Neutrophil (primary cell): ENCODE measurements around the gene FRG2C.
A peak's percentile ranks its signal among the peaks of the same experiment; 100 is the strongest.
"Not testable (repeated sequence)": the region's sequence is repeated elsewhere in the genome, so short reads cannot be mapped to it uniquely, and the experiment has no call there.

Experiments
- H3K27ac ChIP-seq: fragments of 200-600 bp; sonication (generic); 2 replicates; pipeline ENCODE4 v1.5.1; 2016; ENCODE audit warnings: mild to moderate bottlenecking, moderate library complexity
- H3K27me3 ChIP-seq: fragments of 200-600 bp; sonication (generic); 2 replicates; pipeline ENCODE4 v1.6.0; 2016; ENCODE audit warnings: mild to moderate bottlenecking
- H3K36me3 ChIP-seq: fragments of 200-600 bp; sonication (generic); 2 replicates; pipeline ENCODE4 v1.5.1; 2017
- H3K4me1 ChIP-seq, 2 experiments: fragments of 200-600 bp in 1 of 2; sonication (generic) in 1 of 2; 1 replicate in 1 of 2; 2 replicates in 1 of 2; pipeline versions ENCODE4 v1.5.1 to v1.6.1; 2013 to 2016; ENCODE audit warnings: low read depth in 1 of 2, low read length in 1 of 2, mild to moderate bottlenecking in 1 of 2, moderate library complexity in 1 of 2; ENCODE audit not compliant: control insufficient read depth in 1 of 2, insufficient read depth in 1 of 2
- H3K4me3 ChIP-seq, 2 experiments: fragments of 200-600 bp in 1 of 2; sonication (generic) in 1 of 2; 1 replicate in 1 of 2; 2 replicates in 1 of 2; pipeline ENCODE4 v1.5.1; 2013 to 2016; ENCODE audit warnings: low read depth in 1 of 2, low read length in 1 of 2, mild to moderate bottlenecking in 1 of 2, moderate library complexity in 1 of 2
- H3K9me3 ChIP-seq: fragments of 200-600 bp; sonication (generic); 2 replicates; pipeline ENCODE4 v1.5.1; 2016
- CTCF ChIP-seq: fragments of 200-600 bp; sonication (generic); IDR thresholded peaks from 2 replicates; pipeline ENCODE4 v1.5.1; 2016; ENCODE audit warnings: antibody characterized with exemption

FRG2C gene

GRCh38 chr3:75669348-75670297 lies 5.5 kb downstream of the FRG2C start:
- H3K36me3 ChIP-seq, H3K9me3 ChIP-seq, H3K27ac ChIP-seq: not testable (repeated sequence)
- Histone ChIP-seq H3K4me3 (peak overlapping the region in 1 of 2 experiments; percentile 47), H3K4me1 (peaks cover 8 to 37% of the 10 kb centered on the region in 2 experiments), H3K27me3 (peaks cover 100% of the 10 kb centered on the region)

GRCh38 chr3:75670298-75671286 lies 6.5 kb downstream of the FRG2C start:
- H3K9me3 ChIP-seq, H3K36me3 ChIP-seq, H3K27ac ChIP-seq: not testable (repeated sequence)
- H3K4me1 ChIP-seq: peaks cover 8 to 37% of the 10 kb centered on the region in 2 experiments
- H3K4me3 ChIP-seq: peak overlapping the region in 1 of 2 experiments; percentile 47
- peaks cover 96% of the 10 kb centered on the region for H3K27me3 ChIP-seq

- H3K27ac ChIP-seq: not testable (repeated sequence)
- peaks cover 87% of the 10 kb centered on the region for H3K27me3 ChIP-seq
- peaks cover 8 to 37% of the 10 kb centered on the region in 2 experiments for H3K4me1 ChIP-seq
Measured at GRCh38 chr3:75671287-75672139, 7.4 kb downstream of the FRG2C start.

GRCh38 chr3:75672140-75672775 lies 8.1 kb downstream of the FRG2C start:
- H3K27me3 ChIP-seq: peaks cover 79% of the 10 kb centered on the region
- not testable (repeated sequence) for H3K9me3 ChIP-seq, H3K36me3 ChIP-seq, H3K27ac ChIP-seq
- H3K4me3 ChIP-seq: peak overlapping the region in 1 of 2 experiments; percentile 47
- peaks cover 8 to 37% of the 10 kb centered on the region in 2 experiments for H3K4me1 ChIP-seq

More at GRCh38 chr3:75671287-75672139, 7.4 kb downstream of the FRG2C start:
- H3K36me3 ChIP-seq, H3K9me3 ChIP-seq: not testable (repeated sequence)
- peak overlapping the region in 1 of 2 experiments; percentile 47 for H3K4me3 ChIP-seq

GRCh38 chr3:75683965-75684364 lies 19.8 kb downstream of the FRG2C start:
- not testable (repeated sequence) for H3K9me3 ChIP-seq, H3K27me3 ChIP-seq

GRCh38 chr3:75687323-75687722 lies 23.2 kb downstream of the FRG2C start:
- TF ChIP-seq CTCF: no peak
- Histone ChIP-seq H3K27me3 (no peaks in the 10 kb centered on the region), H3K4me3 (no peak overlapping the region), H3K27ac (no peak overlapping the region), H3K4me1 (no peaks in the 10 kb centered on the region), H3K9me3 (no peaks in the 10 kb centered on the region), H3K36me3 (no peaks in the 10 kb centered on the region)

More at GRCh38 chr3:75683965-75684364, 19.8 kb downstream of the FRG2C start:
- H3K4me1 ChIP-seq, H3K36me3 ChIP-seq, H3K27ac ChIP-seq, H3K4me3 ChIP-seq: not testable (repeated sequence)

- no peaks in the 10 kb centered on the region for H3K9me3 ChIP-seq
- H3K4me1 ChIP-seq: no peaks in the 10 kb centered on the region
- no peak overlapping the region for H3K4me3 ChIP-seq
- no peaks in the 10 kb centered on the region for H3K27me3 ChIP-seq
- H3K27ac ChIP-seq: no peak overlapping the region
- no peaks in the 10 kb centered on the region for H3K36me3 ChIP-seq
- no peak for TF ChIP-seq CTCF
Measured at GRCh38 chr3:75692061-75692460, 27.9 kb downstream of the FRG2C start.
